PC-3 (cell line): ENCODE measurements around the gene LKAAEAR1. TPM values are rescaled to one million over a fixed set of nuclear protein-coding genes. Genes with fewer than 3 reads are reported as not detected.
"Not testable (repeated sequence)": the region's sequence is repeated elsewhere in the genome, so short reads cannot be mapped to it uniquely, and the experiment has no call there.

ENCODE experiments used
- ATAC-seq: fragments of 200-7000 bp; cut with Tn5 transposase; 2 replicates; pipeline ENCODE4 v1.9.1; 2020; ENCODE audit warnings: mild to moderate bottlenecking, moderate library complexity
- BruUV-seq: library from RNA; stranded (reverse); fragments of 400-500 nt; replicated peaks from 2 replicates; lab custom pipeline; 2021; lab: Mats Ljungman, UMichigan
- CTCF ChIA-PET: fragments of 300-600 bp; sonication (Branson Sonifier 250); formaldehyde crosslinking; loops from one replicate; lab custom pipeline; 2022; ENCODE audit warnings: antibody characterized with exemption; lab: Charles Lee
- POLR2A ChIA-PET: fragments of 300-600 bp; sonication (Branson Sonifier 250); formaldehyde crosslinking; loops from one replicate; lab custom pipeline; 2022; ENCODE audit warnings: antibody characterized with exemption; ENCODE audit not compliant: unreplicated experiment; lab: Charles Lee
- DNase-seq: peaks from one replicate; pipeline ENCODE4 v3.0.0-alpha.2; 2015
- H2AFZ ChIP-seq: fragments of 300-600 bp; sonication (generic); 2 replicates; pipeline ENCODE4 v1.6.0; 2016; ENCODE audit warnings: antibody characterized with exemption, low read length
- H3F3A ChIP-seq: fragments of 300-600 bp; sonication (generic); one replicate; pipeline ENCODE4 v1.6.0; 2017; ENCODE audit warnings: antibody characterized with exemption, low read length, control low read depth, mild to moderate bottlenecking; ENCODE audit not compliant: unreplicated experiment
- H3K27ac ChIP-seq: fragments of 300-600 bp; sonication (generic); 2 replicates; pipeline ENCODE4 v1.5.1; 2016; ENCODE audit warnings: mild to moderate bottlenecking, low read length
- H3K27me3 ChIP-seq: fragments of 300-600 bp; sonication (generic); 2 replicates; pipeline ENCODE4 v1.6.1; 2016; ENCODE audit warnings: low read length, mixed read lengths
- H3K36me3 ChIP-seq: fragments of 300-600 bp; sonication (generic); 2 replicates; pipeline ENCODE4 v1.6.1; 2016; ENCODE audit warnings: low read depth, mixed run types, low read length, mixed read lengths
- H3K4me1 ChIP-seq: fragments of 300-600 bp; sonication (generic); 2 replicates; pipeline ENCODE4 v1.5.1; 2016; ENCODE audit warnings: low read length; ENCODE audit not compliant: insufficient read depth
- H3K4me2 ChIP-seq: fragments of 300-600 bp; sonication (generic); 2 replicates; pipeline ENCODE4 v1.6.0; 2016; ENCODE audit warnings: low read length
- H3K4me3 ChIP-seq: fragments of 300-600 bp; sonication (generic); 2 replicates; pipeline ENCODE4 v1.5.1; 2016; ENCODE audit warnings: mild to moderate bottlenecking, low read length, mixed read lengths
- H3K79me2 ChIP-seq: fragments of 300-600 bp; sonication (generic); 2 replicates; pipeline ENCODE4 v1.6.1; 2017; ENCODE audit warnings: low read length, mixed read lengths
- H3K9ac ChIP-seq: fragments of 300-600 bp; sonication (generic); 2 replicates; pipeline ENCODE4 v1.6.0; 2016; ENCODE audit warnings: mild to moderate bottlenecking, low read length
- H3K9me2 ChIP-seq: fragments of 300-600 bp; sonication (generic); replicated peaks from 2 replicates; pipeline ENCODE4 v1.6.1; 2016; ENCODE audit warnings: mixed run types, low read length, mixed read lengths
- H3K9me3 ChIP-seq: fragments of 300-600 bp; sonication (generic); 2 replicates; pipeline ENCODE4 v1.6.1; 2016; ENCODE audit warnings: low read length, mixed read lengths
- H4K20me1 ChIP-seq: fragments of 300-600 bp; sonication (generic); 2 replicates; pipeline ENCODE4 v1.6.1; 2016; ENCODE audit warnings: low read length, mixed read lengths
- CTCF ChIP-seq: fragments of 300-600 bp; sonication (generic); conservative IDR thresholded peaks from 2 replicates; pipeline ENCODE4 v1.5.1; 2017; ENCODE audit warnings: antibody characterized with exemption, low read depth, mild to moderate bottlenecking, low read length
- EZH2 ChIP-seq: fragments of 300-600 bp; sonication (generic); IDR thresholded peaks from one replicate; pipeline ENCODE4 v1.6.1; 2017; ENCODE audit warnings: antibody characterized with exemption, mild to moderate bottlenecking, low read length; ENCODE audit not compliant: unreplicated experiment
- EZH2phosphoT487 ChIP-seq: fragments of 300-600 bp; sonication (generic); IDR thresholded peaks from 2 replicates; pipeline ENCODE4 v1.6.1; 2018; ENCODE audit warnings: mild to moderate bottlenecking, antibody characterized with exemption, low read length, borderline replicate concordance
- intact Hi-C: fragments of 100-400 bp; cut with micrococcal nuclease; formaldehyde crosslinking; loops from 2 replicates; pipeline ENCODE4 v1.9.0; 2023
- total RNA-seq: library from RNA; depleted of rRNA; stranded (reverse); fragments of >200 nt; gene quantifications from 2 replicates; pipeline ENCODE4 v1.2.3, GENCODE V29; 2014

LKAAEAR1 gene
- total RNA-seq, 1 experiment from 2014 or later, result 1.1 TPM

DNA sequence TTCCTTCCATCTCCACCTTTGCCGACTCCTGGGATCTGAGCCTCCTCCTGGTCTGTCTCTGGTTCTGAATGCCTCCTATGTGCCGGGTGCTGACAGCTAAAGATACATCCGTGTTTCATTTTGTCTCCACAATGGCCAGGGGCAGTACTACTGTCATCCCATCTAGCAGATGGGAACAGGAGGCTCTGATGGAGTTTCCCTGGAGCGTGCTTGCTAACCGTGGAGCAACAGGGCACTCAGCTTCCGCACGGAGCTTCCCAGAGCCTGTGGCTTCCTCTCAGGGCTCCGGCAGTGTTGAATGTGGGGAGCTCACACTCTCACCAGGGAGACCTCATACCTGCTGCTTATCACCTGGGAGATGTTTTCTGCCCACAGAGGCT is 35.1 kb upstream of the LKAAEAR1 start:
- no peak overlapping the region for H3K4me3 ChIP-seq
- intact Hi-C loops, result no loop called here
- no TSS peak for BruUV-seq
- no peaks in the 10 kb centered on the region for H3K9me2 ChIP-seq
- H3K27me3 ChIP-seq, result peaks cover 16% of the 10 kb centered on the region
- H3K79me2 ChIP-seq, result no peaks in the 10 kb centered on the region
- no peak overlapping the region for H2AFZ ChIP-seq
- no peaks in the 10 kb centered on the region; the same call in 1 of the 2 replicates for H3K4me1 ChIP-seq
- CTCF ChIA-PET, result interaction anchor here (2.6 kb wide), 1 partner anchor 36 kb away, joined by 15 read pairs; the partner anchor contains the start of gene LKAAEAR1
- no peak overlapping the region for H3K4me2 ChIP-seq
- DNase-seq (no peak), ATAC-seq (no peak)
- no peak overlapping the region for H3K9ac ChIP-seq
- no peaks in the 10 kb centered on the region for H3K36me3 ChIP-seq
- H3K9me3 ChIP-seq, result no peaks in the 10 kb centered on the region
- TF ChIP-seq CTCF, result no peak
- TF ChIP-seq EZH2phosphoT487, result no peak
- TF ChIP-seq EZH2, result no peak
- no peaks in the 10 kb centered on the region for H4K20me1 ChIP-seq
- H3K27ac ChIP-seq, result no peak overlapping the region
- H3F3A ChIP-seq, result no peaks in the 10 kb centered on the region
- POLR2A ChIA-PET, result no interaction called here

GRCh38 chr20:64117432-64117777 is 33.2 kb upstream of the LKAAEAR1 start:
- BruUV-seq, result not testable (repeated sequence)

DNA sequence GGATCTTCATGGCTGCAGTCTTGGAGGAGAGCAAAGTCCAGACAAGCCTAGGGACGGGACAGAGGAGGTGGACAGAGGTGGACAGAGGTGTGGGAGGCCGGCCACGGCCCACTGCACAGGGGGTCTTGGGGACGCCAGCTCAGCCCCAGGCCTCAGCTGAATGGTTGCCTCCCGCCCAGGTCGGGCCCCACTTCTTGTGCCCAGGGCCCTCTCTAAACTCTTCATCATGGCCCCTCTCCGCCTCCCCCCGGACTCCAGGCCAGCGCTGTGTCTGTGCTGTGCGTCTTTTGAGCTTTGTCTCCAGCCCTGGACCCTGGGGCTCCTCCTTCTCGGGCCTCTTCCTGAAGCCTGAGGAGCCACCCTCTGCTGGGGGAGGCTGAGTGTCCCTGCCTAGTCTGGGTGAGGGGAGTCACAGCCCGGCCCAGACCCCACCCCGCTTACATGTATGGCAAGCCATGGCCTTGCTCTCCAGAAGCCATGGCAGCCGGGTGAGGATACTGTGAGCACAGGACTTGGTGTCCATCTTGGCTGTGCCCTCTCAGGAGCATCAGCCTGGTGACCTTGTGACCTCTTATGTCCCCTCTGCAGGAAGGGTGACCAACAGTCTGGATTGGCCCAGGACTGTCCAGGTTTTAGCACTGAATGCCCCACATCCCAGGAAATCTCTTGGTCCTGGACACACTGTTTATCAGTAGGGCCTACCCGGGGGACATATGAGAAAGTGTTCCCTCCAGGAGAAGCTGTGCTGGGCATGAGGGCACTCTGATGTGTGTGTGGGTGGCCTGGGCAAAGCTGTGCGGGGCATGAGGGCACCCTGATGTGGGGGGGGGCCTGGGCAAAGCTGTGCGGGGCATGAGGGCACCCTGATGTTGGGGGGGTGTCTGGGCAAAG is 32.6 kb upstream of the LKAAEAR1 start:
- ChIA-PET POLR2A (interaction anchor here (0.6 kb wide), 1 partner anchor 143 kb away, joined by 10 read pairs; no protein-coding TSS in a partner anchor), CTCF (no interaction called here)
- H3K9me2 ChIP-seq, result no peaks in the 10 kb centered on the region
- TF ChIP-seq EZH2phosphoT487 (no peak), EZH2 (no peak), CTCF (no peak)
- no peaks in the 10 kb centered on the region for H3K9me3 ChIP-seq
- ATAC-seq (no peak), DNase-seq (no peak)
- no peak overlapping the region for H3K4me3 ChIP-seq
- intact Hi-C loops, result no loop called here
- H3K79me2 ChIP-seq, result no peaks in the 10 kb centered on the region
- H3K9ac ChIP-seq, result no peak overlapping the region
- no peaks in the 10 kb centered on the region for H3K27me3 ChIP-seq
- no peaks in the 10 kb centered on the region; the same call in 1 of the 2 replicates for H3K4me1 ChIP-seq
- H4K20me1 ChIP-seq, result no peaks in the 10 kb centered on the region
- H3K36me3 ChIP-seq, result no peaks in the 10 kb centered on the region
- no peak overlapping the region for H2AFZ ChIP-seq
- no peaks in the 10 kb centered on the region for H3F3A ChIP-seq
- BruUV-seq, result no TSS peak
- no peak overlapping the region for H3K4me2 ChIP-seq
- no peak overlapping the region for H3K27ac ChIP-seq

More at GRCh38 chr20:64117432-64117777, 33.2 kb upstream of the LKAAEAR1 start:
- ATAC-seq, H3K4me3 ChIP-seq, H4K20me1 ChIP-seq, H3K27me3 ChIP-seq, H3K36me3 ChIP-seq, DNase-seq, H3K9me2 ChIP-seq, H3F3A ChIP-seq, intact Hi-C loops, H3K4me1 ChIP-seq, H3K4me2 ChIP-seq, H3K79me2 ChIP-seq, CTCF ChIA-PET, H3K9me3 ChIP-seq, H3K9ac ChIP-seq, H2AFZ ChIP-seq, H3K27ac ChIP-seq: not testable (repeated sequence)
- POLR2A ChIA-PET, result interaction anchor here (0.6 kb wide), 1 partner anchor 144 kb away, joined by 10 read pairs; no protein-coding TSS in a partner anchor
